GM12892 (cell line): ENCODE results near the gene NBEA.

Source experiments
- POLR2A ChIP-seq: IDR thresholded peaks from 2 replicates; pipeline ENCODE4 v1.6.1; 2011; ENCODE audit warnings: low read depth, low read length, control low read depth
- POLR2AphosphoS5 ChIP-seq: IDR thresholded peaks from 2 replicates; pipeline ENCODE4 v1.6.1; 2011; ENCODE audit warnings: low read depth, low read length, control low read depth

GRCh38 chr13:35524171-35524570, 582.1 kb downstream of the NBEA start:
- no peak for TF ChIP-seq POLR2AphosphoS5
- TF ChIP-seq POLR2A: no peak
